Karpas-422 (cell line): Measurements from ENCODE around the gene NCMAP. TPM values are rescaled to one million over a fixed set of nuclear protein-coding genes. Genes with fewer than 3 reads are reported as not detected.

Experiments used
- DNase-seq: peaks from one replicate; pipeline ENCODE4 v3.0.0-alpha.2; 2015
- H2AFZ ChIP-seq: fragments of 200-600 bp; sonication (generic); 2 replicates; pipeline ENCODE4 v1.6.1; 2014; ENCODE audit warnings: antibody characterized with exemption, low read length, mixed read lengths
- H3K27ac ChIP-seq: fragments of 200-600 bp; sonication (generic); 2 replicates; pipeline ENCODE4 v1.5.1; 2014; ENCODE audit warnings: mild to moderate bottlenecking, low read length, moderate library complexity
- H3K27me3 ChIP-seq: fragments of 200-600 bp; sonication (generic); 2 replicates; pipeline ENCODE4 v1.6.1; 2014; ENCODE audit warnings: low read length, mixed read lengths
- H3K36me3 ChIP-seq: fragments of 200-600 bp; sonication (generic); 2 replicates; pipeline ENCODE4 v1.6.1; 2014; ENCODE audit warnings: low read length, mixed read lengths; ENCODE audit not compliant: insufficient read depth
- H3K4me1 ChIP-seq: fragments of 200-600 bp; sonication (generic); 2 replicates; pipeline ENCODE4 v1.6.1; 2014; ENCODE audit warnings: mild to moderate bottlenecking, low read length, mixed read lengths
- H3K4me2 ChIP-seq: fragments of 200-600 bp; sonication (generic); 2 replicates; pipeline ENCODE4 v1.6.1; 2014; ENCODE audit warnings: low read length, low read depth, mild to moderate bottlenecking; ENCODE audit not compliant: poor library complexity, severe bottlenecking
- H3K4me3 ChIP-seq: fragments of 200-600 bp; sonication (generic); 2 replicates; pipeline ENCODE4 v1.5.1; 2014; ENCODE audit warnings: mild to moderate bottlenecking, antibody characterized with exemption, low read length, mixed read lengths
- H3K79me2 ChIP-seq: fragments of 200-600 bp; sonication (generic); 2 replicates; pipeline ENCODE4 v1.6.1; 2014; ENCODE audit warnings: mild to moderate bottlenecking, low read length, mixed read lengths
- H3K9ac ChIP-seq: fragments of 200-600 bp; sonication (generic); 2 replicates; pipeline ENCODE4 v1.6.0; 2014; ENCODE audit warnings: low read length
- H3K9me2 ChIP-seq: fragments of 200-600 bp; sonication (generic), shearing (Covaris generic); replicated peaks from 2 replicates; pipeline ENCODE4 v1.6.0; 2014; ENCODE audit warnings: mild to moderate bottlenecking, low read length, moderate library complexity; ENCODE audit not compliant: insufficient read depth
- H3K9me3 ChIP-seq: fragments of 300-700, 200-600 bp; sonication (generic); 2 replicates; pipeline ENCODE4 v1.6.1; 2014; ENCODE audit warnings: low read length, mixed read lengths
- H4K20me1 ChIP-seq: fragments of 200-600 bp; sonication (generic); 2 replicates; pipeline ENCODE4 v1.6.1; 2014; ENCODE audit warnings: mild to moderate bottlenecking, antibody characterized with exemption, low read length, low read depth; ENCODE audit not compliant: insufficient read depth
- total RNA-seq: library from RNA; depleted of rRNA; stranded (reverse); fragments of >200 nt; shearing (Covaris generic); gene quantifications from 2 replicates; pipeline ENCODE4 v1.2.3, GENCODE V29; 2014; ENCODE audit warnings: low replicate concordance

NCMAP gene
- total RNA-seq, 1 experiment from 2014 or later, result not detected

- no peaks in the 10 kb centered on the region for H3K9me2 ChIP-seq
- H3K79me2 ChIP-seq, result peaks cover 58% of the 10 kb centered on the region
These were observed 87.6 kb downstream of the NCMAP start for GRCh38 chr1:24643363-24644099.

GRCh38 chr1:24644100-24644384, 88.2 kb downstream of the NCMAP start:
- no peaks in the 10 kb centered on the region for H3K27me3 ChIP-seq
- peaks cover 42% of the 10 kb centered on the region for H4K20me1 ChIP-seq
- H3K79me2 ChIP-seq, result peaks cover 63% of the 10 kb centered on the region
- H3K9me3 ChIP-seq, result no peaks in the 10 kb centered on the region
- H3K27ac ChIP-seq, result peak overlapping the region; percentile 80
- peak overlapping the region; percentile 97 for H3K9ac ChIP-seq
- H3K4me2 ChIP-seq, result peak overlapping the region; percentile 93
- H3K9me2 ChIP-seq, result no peaks in the 10 kb centered on the region
- peak overlapping the region; percentile 88 for H3K4me3 ChIP-seq
- DNase-seq, result peak; percentile 67
- peaks cover 24% of the 10 kb centered on the region for H3K4me1 ChIP-seq
- peaks cover 45% of the 10 kb centered on the region for H3K36me3 ChIP-seq
- H2AFZ ChIP-seq, result no peak overlapping the region

More at GRCh38 chr1:24643363-24644099, 87.6 kb downstream of the NCMAP start:
- Histone ChIP-seq H3K4me2 (peak overlapping the region; percentile 93), H3K4me1 (peaks cover 24% of the 10 kb centered on the region), H3K27me3 (no peaks in the 10 kb centered on the region), H2AFZ (no peak overlapping the region), H3K27ac (peak overlapping the region; percentile 80), H4K20me1 (peaks cover 42% of the 10 kb centered on the region), H3K36me3 (peaks cover 40% of the 10 kb centered on the region), H3K4me3 (peak overlapping the region; percentile 88), H3K9me3 (no peaks in the 10 kb centered on the region), H3K9ac (peak overlapping the region; percentile 97)
- DNase-seq, result peak; percentile 71

- Histone ChIP-seq H3K9ac (no peak overlapping the region), H4K20me1 (peaks cover 36% of the 10 kb centered on the region), H2AFZ (no peak overlapping the region), H3K4me3 (no peak overlapping the region), H3K27ac (no peak overlapping the region), H3K27me3 (no peaks in the 10 kb centered on the region), H3K9me2 (no peaks in the 10 kb centered on the region), H3K4me2 (no peak overlapping the region), H3K4me1 (peaks cover 16% of the 10 kb centered on the region), H3K79me2 (peaks cover 88% of the 10 kb centered on the region), H3K36me3 (peaks cover 86% of the 10 kb centered on the region), H3K9me3 (no peaks in the 10 kb centered on the region)
- no peak for DNase-seq
These were observed 93.0 kb downstream of the NCMAP start for GRCh38 chr1:24648919-24649318.

GRCh38 chr1:24652382-24652781, 96.5 kb downstream of the NCMAP start:
- Histone ChIP-seq H3K4me3 (no peak overlapping the region), H3K9me2 (no peaks in the 10 kb centered on the region), H4K20me1 (peaks cover 10% of the 10 kb centered on the region), H3K9me3 (no peaks in the 10 kb centered on the region), H3K9ac (no peak overlapping the region), H3K27ac (no peak overlapping the region), H3K4me2 (no peak overlapping the region), H2AFZ (no peak overlapping the region), H3K27me3 (no peaks in the 10 kb centered on the region), H3K79me2 (peaks cover 89% of the 10 kb centered on the region), H3K4me1 (no peaks in the 10 kb centered on the region), H3K36me3 (peaks cover 92% of the 10 kb centered on the region)
- no peak for DNase-seq

GRCh38 chr1:24654010-24654409, 98.1 kb downstream of the NCMAP start:
- H3K4me1 ChIP-seq, result no peaks in the 10 kb centered on the region
- no peak overlapping the region for H2AFZ ChIP-seq
- peaks cover 11% of the 10 kb centered on the region for H4K20me1 ChIP-seq
- H3K79me2 ChIP-seq, result peaks cover 86% of the 10 kb centered on the region
- no peak for DNase-seq
- H3K36me3 ChIP-seq, result peaks cover 88% of the 10 kb centered on the region
- H3K4me2 ChIP-seq, result no peak overlapping the region
- no peak overlapping the region for H3K9ac ChIP-seq
- no peak overlapping the region for H3K4me3 ChIP-seq
- H3K9me3 ChIP-seq, result no peaks in the 10 kb centered on the region
- no peak overlapping the region for H3K27ac ChIP-seq
- no peaks in the 10 kb centered on the region for H3K9me2 ChIP-seq
- no peaks in the 10 kb centered on the region for H3K27me3 ChIP-seq

- Histone ChIP-seq H3K36me3 (peaks cover 87% of the 10 kb centered on the region), H3K9me2 (no peaks in the 10 kb centered on the region), H3K27me3 (no peaks in the 10 kb centered on the region), H3K9ac (no peak overlapping the region), H3K4me2 (no peak overlapping the region), H3K4me1 (no peaks in the 10 kb centered on the region), H3K9me3 (no peaks in the 10 kb centered on the region), H3K27ac (no peak overlapping the region), H4K20me1 (peaks cover 24% of the 10 kb centered on the region), H3K4me3 (no peak overlapping the region), H3K79me2 (peaks cover 87% of the 10 kb centered on the region), H2AFZ (no peak overlapping the region)
- no peak for DNase-seq
These were observed 100.2 kb downstream of the NCMAP start for GRCh38 chr1:24656046-24656445.

GRCh38 chr1:24657781-24658180, 101.9 kb downstream of the NCMAP start:
- Histone ChIP-seq H3K27me3 (no peaks in the 10 kb centered on the region), H3K79me2 (peaks cover 93% of the 10 kb centered on the region), H3K36me3 (peaks cover 94% of the 10 kb centered on the region), H3K9me2 (no peaks in the 10 kb centered on the region), H4K20me1 (peaks cover 24% of the 10 kb centered on the region), H2AFZ (no peak overlapping the region), H3K4me1 (no peaks in the 10 kb centered on the region), H3K27ac (no peak overlapping the region), H3K4me3 (no peak overlapping the region), H3K9ac (no peak overlapping the region), H3K4me2 (no peak overlapping the region), H3K9me3 (no peaks in the 10 kb centered on the region)
- DNase-seq, result no peak
